ENCODE data around the gene SORCS2. TPM values are rescaled to one million over a fixed set of nuclear protein-coding genes. Genes with fewer than 3 reads are reported as not detected.

SORCS2 gene
- total RNA-seq, 5 donors from 2014 or later (not counting 1 experiment from before 2014, with no cell fraction given) = 0.22 TPM; not detected in 4

DNA sequence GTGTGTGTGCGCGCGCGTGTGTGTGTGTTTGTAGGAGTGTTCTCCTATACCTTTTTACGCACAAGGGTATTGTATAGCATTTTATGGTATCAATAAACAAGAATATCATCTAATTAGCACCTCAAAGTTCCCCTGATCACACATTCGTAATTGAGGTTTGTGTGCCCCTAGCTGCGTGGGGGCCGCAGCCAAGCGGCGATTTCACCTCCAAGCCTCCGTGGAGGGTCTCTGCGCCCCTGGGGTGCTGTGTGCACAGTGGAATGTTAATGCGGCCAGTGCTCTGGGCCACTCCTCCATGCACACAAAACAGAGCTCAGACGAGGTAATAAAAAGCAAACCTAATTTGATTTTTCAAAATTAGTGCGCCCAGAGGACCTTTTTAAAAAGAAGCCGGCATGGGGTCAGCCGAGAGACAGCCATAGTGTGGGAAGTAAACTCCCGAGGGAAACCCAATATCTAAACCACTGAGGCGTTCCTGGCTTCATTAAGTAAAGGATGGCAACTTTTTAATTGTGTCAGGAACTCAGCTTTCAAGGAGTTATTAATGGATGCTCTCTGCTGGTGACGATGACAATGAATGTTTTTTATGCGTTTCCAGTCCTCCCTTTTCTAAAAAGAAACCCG is 110.6 kb downstream of the SORCS2 start:
- H3K27ac ChIP-seq (ENCODE audit: low read length) = no peak overlapping the region
- no peak for DNase-seq
- H3K27ac Mint-ChIP-seq = no peak overlapping the region
- ChIA-PET CTCF (no interaction called here), POLR2A (no interaction called here)
- peaks cover 0 to 4% (median 1%) of the 10 kb centered on the region in 3 donors for H3K4me1 Mint-ChIP-seq
- H3K9me3 ChIP-seq = no peaks in the 10 kb centered on the region
- H3K36me3 ChIP-seq (ENCODE audit: control insufficient read depth in 2 of 2, extremely low read depth in 1 of 2, insufficient read depth in 1 of 2, low read length in 1 of 2) = no peaks in the 10 kb centered on the region
- H3K36me3 Mint-ChIP-seq = no peaks in the 10 kb centered on the region
- H3K27me3 Mint-ChIP-seq = peaks cover 21 to 33% of the 10 kb centered on the region in 2 donors
- H3K4me1 ChIP-seq (ENCODE audit: control insufficient read depth in 1 of 2, extremely low read depth in 1 of 2, insufficient read depth in 2 of 2, low read length in 2 of 2) = no peaks in the 10 kb centered on the region
- H3K9me3 Mint-ChIP-seq = no peaks in the 10 kb centered on the region
- H3K4me3 ChIP-seq (ENCODE audit: control insufficient read depth in 1 of 2, extremely low read depth in 1 of 2, low read length in 1 of 2) = no peak overlapping the region
- ATAC-seq (replicated peaks in 1 of 4) = no peak
- WGBS (ENCODE audit: insufficient coverage) = 80% methylated on average over 8 of the region's 22 CpGs
- peaks cover 0 to 52% of the 10 kb centered on the region in 2 experiments for H3K27me3 ChIP-seq (replicated peaks in 1 of 2; ENCODE audit: control insufficient read depth in 2 of 2, extremely low read depth in 1 of 2, insufficient read depth in 2 of 2, low read length in 1 of 2)
- H3K4me3 Mint-ChIP-seq = no peak overlapping the region

DNA sequence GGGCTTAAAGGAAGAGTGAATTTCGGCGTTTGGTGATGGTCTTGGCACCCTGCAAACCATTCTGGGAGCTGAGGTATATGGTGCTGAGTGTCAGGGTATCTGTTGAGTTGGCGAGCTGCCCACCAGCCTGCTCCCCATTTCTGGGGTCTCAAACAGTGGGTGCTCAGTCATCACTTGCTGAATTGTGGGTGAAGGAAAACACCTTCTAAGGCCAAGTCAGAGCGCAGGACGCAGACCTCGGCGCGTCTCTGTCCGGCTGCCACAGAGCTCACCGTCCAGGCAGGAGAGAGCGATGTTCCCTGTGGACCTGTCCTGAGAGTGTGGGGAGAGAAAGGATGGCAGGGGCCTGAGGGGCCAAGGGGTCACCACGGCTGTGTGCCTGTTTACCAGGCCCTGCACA is 111.2 kb downstream of the SORCS2 start:
- POLR2A ChIA-PET = no interaction called here
- peaks cover 16 to 29% of the 10 kb centered on the region in 2 donors for H3K27me3 Mint-ChIP-seq
- ATAC-seq (replicated peaks in 1 of 4) (no peak), DNase-seq (no peak)
- H3K27ac Mint-ChIP-seq = no peak overlapping the region
- Histone ChIP-seq H3K27ac (ENCODE audit: low read length) (no peak overlapping the region), H3K27me3 (replicated peaks in 1 of 2; ENCODE audit: control insufficient read depth in 2 of 2, extremely low read depth in 1 of 2, insufficient read depth in 2 of 2, low read length in 1 of 2) (peaks cover 0 to 49% of the 10 kb centered on the region in 2 experiments), H3K9me3 (no peaks in the 10 kb centered on the region), H3K36me3 (ENCODE audit: control insufficient read depth in 2 of 2, extremely low read depth in 1 of 2, insufficient read depth in 1 of 2, low read length in 1 of 2) (no peaks in the 10 kb centered on the region), H3K4me1 (ENCODE audit: control insufficient read depth in 1 of 2, extremely low read depth in 1 of 2, insufficient read depth in 2 of 2, low read length in 2 of 2) (no peaks in the 10 kb centered on the region), H3K4me3 (ENCODE audit: control insufficient read depth in 1 of 2, extremely low read depth in 1 of 2, low read length in 1 of 2) (no peak overlapping the region)
- no peaks in the 10 kb centered on the region for H3K36me3 Mint-ChIP-seq
- no peaks in the 10 kb centered on the region for H3K9me3 Mint-ChIP-seq
- peaks cover 0 to 4% (median 1%) of the 10 kb centered on the region in 3 donors for H3K4me1 Mint-ChIP-seq
- no peak overlapping the region for H3K4me3 Mint-ChIP-seq
- 88% methylated on average over 12 of the region's 12 CpGs for WGBS (ENCODE audit: insufficient coverage)
- CTCF ChIA-PET = no interaction called here

DNA sequence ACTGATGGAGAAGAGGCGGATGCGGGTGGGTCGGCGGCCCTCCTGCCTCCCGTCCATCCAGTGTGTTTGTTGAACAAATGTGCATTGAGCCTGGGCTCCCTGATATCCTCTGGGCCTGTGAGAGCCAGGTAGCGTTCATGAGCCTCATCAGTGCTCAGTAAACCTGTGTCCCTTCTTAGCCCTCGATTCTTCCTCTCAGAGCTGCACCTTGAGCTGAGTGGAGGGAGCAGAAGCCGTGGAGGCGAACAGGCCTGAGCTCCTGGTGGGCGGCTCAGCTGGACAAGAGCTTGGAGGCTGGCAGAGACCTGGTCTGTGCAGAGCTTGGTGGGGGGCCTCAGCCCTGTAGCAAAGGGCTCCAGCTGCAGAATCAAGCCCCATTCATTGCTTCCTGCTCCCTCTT is 112.1 kb downstream of the SORCS2 start:
- WGBS (ENCODE audit: insufficient coverage) = 75% methylated on average over 8 of the region's 10 CpGs
- CTCF ChIA-PET = no interaction called here

DNA sequence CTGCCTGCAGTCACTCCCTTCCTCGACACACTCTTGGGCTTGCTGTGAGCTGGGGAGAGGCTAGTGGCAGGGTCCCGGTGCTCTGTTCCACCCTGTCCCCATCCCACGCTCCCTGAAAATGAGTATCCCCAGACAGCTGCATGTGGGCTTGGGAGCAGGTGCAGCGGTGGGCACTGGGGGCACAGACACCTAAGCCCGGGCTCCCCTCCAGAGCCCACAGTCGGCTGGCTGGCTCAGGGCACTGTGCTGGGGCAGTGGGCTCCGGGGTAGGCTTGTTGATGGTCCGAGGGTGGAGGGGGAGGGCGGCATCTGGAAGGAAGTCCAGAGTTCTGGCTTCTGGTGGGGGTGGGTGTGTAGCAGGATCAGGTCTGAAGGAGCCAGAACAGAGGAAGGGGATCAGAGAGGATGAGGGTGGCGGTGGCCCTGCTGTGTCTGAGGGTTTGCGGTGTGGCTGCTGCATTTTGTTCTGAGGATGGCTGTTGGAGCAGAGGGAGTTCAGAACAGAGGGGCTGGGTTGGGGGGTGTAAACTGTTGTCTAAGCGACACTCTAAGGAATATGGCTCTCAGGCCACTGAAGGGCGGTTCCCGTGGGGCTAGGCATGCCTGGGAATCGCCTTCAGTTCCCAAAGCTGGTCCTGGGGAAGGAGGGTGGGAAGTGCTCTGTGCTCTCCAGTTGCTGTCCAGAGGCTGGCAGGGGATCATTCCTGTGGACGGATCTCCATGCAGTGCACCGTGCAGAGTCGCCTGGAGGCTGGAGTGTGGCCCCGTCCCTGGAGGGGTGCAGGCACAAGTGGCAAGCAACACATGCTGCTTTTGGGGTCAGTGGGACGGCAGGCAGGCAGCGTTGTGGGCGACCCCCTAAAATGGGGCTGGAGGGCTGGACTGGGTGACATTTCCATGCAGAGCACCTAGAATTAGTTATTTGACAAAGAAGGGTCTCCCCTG is 114.0 kb downstream of the SORCS2 start:
- DNase-seq (no peak), ATAC-seq (replicated peaks in 1 of 4) (no peak)
- H3K27me3 Mint-ChIP-seq = peaks cover 12 to 20% of the 10 kb centered on the region in 2 donors
- H3K9me3 ChIP-seq = no peaks in the 10 kb centered on the region
- 63% methylated on average over 22 of the region's 22 CpGs for WGBS (ENCODE audit: insufficient coverage)
- no peaks in the 10 kb centered on the region for H3K9me3 Mint-ChIP-seq
- no peak overlapping the region for H3K27ac ChIP-seq (ENCODE audit: low read length)
- peaks cover 0 to 45% of the 10 kb centered on the region in 2 experiments for H3K27me3 ChIP-seq (replicated peaks in 1 of 2; ENCODE audit: control insufficient read depth in 2 of 2, extremely low read depth in 1 of 2, insufficient read depth in 2 of 2, low read length in 1 of 2)
- ChIA-PET POLR2A (no interaction called here), CTCF (no interaction called here)
- no peak overlapping the region for H3K4me3 Mint-ChIP-seq
- H3K36me3 Mint-ChIP-seq = no peaks in the 10 kb centered on the region
- H3K4me1 ChIP-seq (ENCODE audit: control insufficient read depth in 1 of 2, extremely low read depth in 1 of 2, insufficient read depth in 2 of 2, low read length in 2 of 2) = no peaks in the 10 kb centered on the region
- no peaks in the 10 kb centered on the region for H3K4me1 Mint-ChIP-seq
- H3K4me3 ChIP-seq (ENCODE audit: control insufficient read depth in 1 of 2, extremely low read depth in 1 of 2, low read length in 1 of 2) = no peak overlapping the region
- no peak overlapping the region for H3K27ac Mint-ChIP-seq
- no peaks in the 10 kb centered on the region for H3K36me3 ChIP-seq (ENCODE audit: control insufficient read depth in 2 of 2, extremely low read depth in 1 of 2, insufficient read depth in 1 of 2, low read length in 1 of 2)

More for the DNA sequence above, 112.1 kb downstream of the SORCS2 start:
- ATAC-seq (replicated peaks in 1 of 4) = no peak
- H3K4me1 ChIP-seq (ENCODE audit: control insufficient read depth in 1 of 2, extremely low read depth in 1 of 2, insufficient read depth in 2 of 2, low read length in 2 of 2) = no peaks in the 10 kb centered on the region
- peaks cover 0 to 4% (median 0%) of the 10 kb centered on the region in 3 donors for H3K4me1 Mint-ChIP-seq
- DNase-seq = no peak
- POLR2A ChIA-PET = no interaction called here
- H3K9me3 Mint-ChIP-seq = no peaks in the 10 kb centered on the region
- no peaks in the 10 kb centered on the region for H3K36me3 ChIP-seq (ENCODE audit: control insufficient read depth in 2 of 2, extremely low read depth in 1 of 2, insufficient read depth in 1 of 2, low read length in 1 of 2)
- no peak overlapping the region for H3K4me3 Mint-ChIP-seq
- peaks cover 0 to 48% of the 10 kb centered on the region in 2 experiments for H3K27me3 ChIP-seq (replicated peaks in 1 of 2; ENCODE audit: control insufficient read depth in 2 of 2, extremely low read depth in 1 of 2, insufficient read depth in 2 of 2, low read length in 1 of 2)
- H3K27me3 Mint-ChIP-seq = peaks cover 14 to 28% of the 10 kb centered on the region in 2 donors
- H3K4me3 ChIP-seq (ENCODE audit: control insufficient read depth in 1 of 2, extremely low read depth in 1 of 2, low read length in 1 of 2) = no peak overlapping the region
- no peaks in the 10 kb centered on the region for H3K36me3 Mint-ChIP-seq
- no peak overlapping the region for H3K27ac ChIP-seq (ENCODE audit: low read length)
- no peaks in the 10 kb centered on the region for H3K9me3 ChIP-seq
- no peak overlapping the region for H3K27ac Mint-ChIP-seq

DNA sequence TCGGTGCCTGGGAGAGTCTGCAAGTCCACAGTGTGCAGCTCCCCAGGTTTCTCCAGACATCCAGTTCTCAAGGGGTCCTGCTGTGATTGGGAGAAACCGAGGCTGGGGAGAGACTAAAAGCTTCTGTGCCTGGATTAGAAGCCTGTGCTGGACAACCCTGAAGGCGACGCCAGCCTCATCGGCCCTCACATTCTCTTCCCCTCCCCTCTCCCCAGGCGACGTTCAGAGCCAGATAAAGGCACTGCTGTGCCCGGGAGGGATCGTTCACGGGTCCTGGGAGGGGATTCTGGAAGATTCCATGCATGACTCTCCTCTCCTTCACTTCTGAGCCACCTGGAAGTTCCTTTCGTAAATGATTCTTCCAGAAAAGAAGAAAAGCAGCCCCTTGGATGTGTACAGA is 114.6 kb downstream of the SORCS2 start:
- Mint-ChIP-seq H3K4me1 (no peaks in the 10 kb centered on the region), H3K9me3 (no peaks in the 10 kb centered on the region), H3K4me3 (no peak overlapping the region), H3K27ac (no peak overlapping the region), H3K27me3 (peaks cover 12 to 16% of the 10 kb centered on the region in 2 donors), H3K36me3 (no peaks in the 10 kb centered on the region)
- Histone ChIP-seq H3K9me3 (no peaks in the 10 kb centered on the region), H3K4me3 (ENCODE audit: control insufficient read depth in 1 of 2, extremely low read depth in 1 of 2, low read length in 1 of 2) (no peak overlapping the region), H3K27ac (ENCODE audit: low read length) (no peak overlapping the region), H3K27me3 (replicated peaks in 1 of 2; ENCODE audit: control insufficient read depth in 2 of 2, extremely low read depth in 1 of 2, insufficient read depth in 2 of 2, low read length in 1 of 2) (peaks cover 0 to 45% of the 10 kb centered on the region in 2 experiments), H3K4me1 (ENCODE audit: control insufficient read depth in 1 of 2, extremely low read depth in 1 of 2, insufficient read depth in 2 of 2, low read length in 2 of 2) (no peaks in the 10 kb centered on the region), H3K36me3 (ENCODE audit: control insufficient read depth in 2 of 2, extremely low read depth in 1 of 2, insufficient read depth in 1 of 2, low read length in 1 of 2) (no peaks in the 10 kb centered on the region)
- CTCF ChIA-PET = no interaction called here
- DNase-seq (no peak), ATAC-seq (replicated peaks in 1 of 4) (no peak)
- WGBS (ENCODE audit: insufficient coverage) = 70% methylated on average over 1 of the region's 11 CpGs
- POLR2A ChIA-PET = no interaction called here

DNA sequence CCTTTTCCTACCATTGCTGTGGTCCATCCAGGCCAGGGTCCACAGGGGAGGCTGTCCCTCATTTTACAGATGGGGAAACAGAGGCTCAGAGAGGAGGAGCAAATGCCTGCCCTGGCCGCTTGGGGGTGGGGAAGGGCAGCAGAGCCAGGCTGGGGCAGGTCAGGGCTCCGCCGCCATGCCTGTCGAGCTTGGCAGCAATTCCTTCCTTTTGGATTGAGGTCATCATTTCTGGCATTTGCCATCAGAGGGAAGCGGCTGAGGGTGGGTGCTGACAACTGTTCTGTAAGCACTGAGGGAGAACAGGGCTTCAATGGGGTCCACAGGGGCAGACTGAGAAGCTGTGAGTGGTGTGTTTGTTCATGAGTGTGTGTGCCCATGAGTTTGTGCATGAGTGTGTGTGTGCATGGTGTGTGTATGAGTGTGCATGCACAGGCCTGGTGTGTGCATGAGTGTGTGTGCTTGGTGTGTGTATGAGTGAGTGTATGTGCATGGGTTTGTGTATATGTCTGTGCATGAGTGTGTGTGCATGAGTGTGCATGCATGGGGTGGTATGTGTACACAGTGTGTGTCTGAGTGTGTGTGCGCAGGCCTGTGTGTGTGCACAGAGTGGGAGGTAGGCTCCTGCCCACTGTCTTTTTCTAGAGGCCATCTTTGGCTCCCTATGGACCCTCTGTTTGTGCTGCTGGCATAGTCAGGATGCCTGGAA is 115.2 kb downstream of the SORCS2 start:
- Histone ChIP-seq H3K9me3 (no peaks in the 10 kb centered on the region), H3K27me3 (replicated peaks in 1 of 2; ENCODE audit: control insufficient read depth in 2 of 2, extremely low read depth in 1 of 2, insufficient read depth in 2 of 2, low read length in 1 of 2) (peaks cover 0 to 41% of the 10 kb centered on the region in 2 experiments), H3K36me3 (ENCODE audit: control insufficient read depth in 2 of 2, extremely low read depth in 1 of 2, insufficient read depth in 1 of 2, low read length in 1 of 2) (no peaks in the 10 kb centered on the region), H3K27ac (ENCODE audit: low read length) (no peak overlapping the region), H3K4me1 (ENCODE audit: control insufficient read depth in 1 of 2, extremely low read depth in 1 of 2, insufficient read depth in 2 of 2, low read length in 2 of 2) (no peaks in the 10 kb centered on the region), H3K4me3 (ENCODE audit: control insufficient read depth in 1 of 2, extremely low read depth in 1 of 2, low read length in 1 of 2) (no peak overlapping the region)
- Mint-ChIP-seq H3K4me3 (no peak overlapping the region), H3K27me3 (peaks cover 12 to 16% of the 10 kb centered on the region in 2 donors), H3K27ac (no peak overlapping the region), H3K4me1 (no peaks in the 10 kb centered on the region), H3K36me3 (no peaks in the 10 kb centered on the region), H3K9me3 (no peaks in the 10 kb centered on the region)
- ChIA-PET CTCF (no interaction called here), POLR2A (no interaction called here)
- WGBS (ENCODE audit: insufficient coverage) = 89% methylated on average over 6 of the region's 6 CpGs
- ATAC-seq (replicated peaks in 1 of 4) (no peak), DNase-seq (no peak)
